Activated gamma-delta T cell treated with anti-CD3 and anti-CD28 coated beads, Interleukin-2, amount 50 U/mL, for 16 hours (primary cell): Measurements from ENCODE around the gene PTGDS.
A peak's percentile ranks its signal among the peaks of the same experiment; 100 is the strongest.

Source experiments
- DNase-seq: peaks from one replicate; pipeline ENCODE4 v3.0.0-alpha.2; 2020; ENCODE audit warnings: low read depth

The PTGDS gene

DNA sequence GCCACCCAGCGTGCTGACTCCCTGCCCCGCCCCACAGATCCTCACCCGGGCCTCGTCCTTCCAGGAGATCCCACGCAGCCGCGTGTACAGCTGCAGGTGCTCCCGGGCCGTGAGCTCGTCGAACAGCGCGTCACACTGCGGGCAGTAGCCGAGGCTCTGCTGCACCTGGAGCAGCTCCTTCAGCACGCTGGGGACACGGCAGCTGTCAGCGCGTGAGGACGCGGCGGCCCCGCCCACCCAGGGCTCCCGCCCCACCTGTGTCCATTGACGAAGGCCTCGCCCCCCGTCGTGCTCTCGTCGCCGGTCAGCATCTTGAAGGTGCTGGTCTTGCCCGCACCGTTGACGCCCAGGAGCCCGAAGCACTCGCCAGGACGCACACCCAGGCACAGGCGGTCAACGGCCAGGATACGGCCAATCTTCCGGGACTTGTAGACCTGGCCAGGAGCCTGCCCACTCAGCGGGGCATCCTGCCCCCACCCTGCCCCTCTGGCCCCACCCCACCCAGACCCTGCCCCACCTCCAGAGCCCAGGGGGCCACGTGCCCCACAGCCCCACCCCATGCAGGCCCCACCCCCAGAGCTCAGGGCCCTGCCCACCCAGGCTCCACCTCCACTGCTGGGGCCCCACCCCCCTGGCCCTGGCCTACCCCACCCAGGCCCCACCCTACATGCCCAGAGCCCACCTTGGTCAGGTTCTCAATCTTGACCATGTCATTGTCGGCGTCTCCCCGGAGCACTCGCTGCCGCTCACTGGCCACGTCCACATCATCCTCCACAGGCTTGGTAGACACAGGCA lies 32.8 kb downstream of the PTGDS start:
- no peak for DNase-seq

DNA sequence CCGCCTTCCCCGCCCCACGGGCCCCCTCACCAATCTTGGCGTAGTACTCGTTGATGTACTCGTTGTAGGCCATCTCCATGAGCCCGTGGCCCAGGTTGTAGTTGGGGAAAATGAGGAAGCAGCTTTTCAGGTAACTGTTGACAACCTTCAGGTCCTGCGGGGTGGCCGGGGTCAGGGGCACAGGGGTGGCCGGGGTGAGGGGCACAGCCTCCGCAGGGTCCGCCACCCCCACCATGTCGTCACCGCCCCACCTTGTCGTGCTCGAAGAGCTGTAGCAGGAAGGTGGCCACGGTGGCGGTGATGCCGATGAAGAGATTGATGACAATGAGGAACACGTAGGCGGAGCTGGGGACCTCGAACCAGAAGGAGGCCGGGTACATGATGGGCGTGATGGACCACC lies 33.9 kb downstream of the PTGDS start:
- DNase-seq, result no peak

DNA sequence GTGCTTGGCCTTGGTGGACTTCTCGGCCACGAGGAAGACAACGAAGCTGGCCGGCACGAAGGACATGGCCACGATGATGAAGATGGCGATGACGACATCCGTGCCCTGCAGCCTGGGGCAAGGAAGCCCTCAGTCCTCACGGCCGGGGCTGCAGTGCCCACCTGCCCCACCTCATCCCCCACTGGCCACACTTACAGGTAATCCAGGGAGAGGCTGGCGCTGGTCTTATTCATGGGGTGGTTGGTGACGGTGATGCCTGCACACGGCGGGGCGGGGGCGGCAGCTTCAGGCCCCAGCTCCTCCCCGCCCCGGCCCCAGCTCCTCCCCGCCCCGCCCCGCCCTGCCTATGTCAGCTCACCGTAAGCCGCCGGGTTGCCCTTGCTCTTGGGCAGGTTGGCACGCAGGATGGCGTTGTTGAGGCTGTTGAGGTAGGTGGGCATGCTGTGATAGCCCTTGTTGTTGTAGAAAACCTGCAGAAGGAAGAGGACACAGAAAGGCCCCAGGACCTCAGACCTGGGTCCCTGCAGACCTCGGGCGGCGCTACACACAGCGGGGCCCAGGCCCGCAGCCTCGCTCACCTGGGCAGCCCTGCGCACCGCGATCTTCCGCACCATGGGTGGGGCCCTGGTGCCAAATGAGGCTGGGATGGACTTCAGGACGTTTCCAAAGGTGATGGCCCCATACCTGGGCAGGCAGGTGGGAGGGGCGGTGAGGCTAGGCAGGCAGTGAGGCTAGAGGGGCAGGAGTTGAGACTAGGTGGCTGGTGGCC lies 34.8 kb downstream of the PTGDS start:
- no peak for DNase-seq

DNA sequence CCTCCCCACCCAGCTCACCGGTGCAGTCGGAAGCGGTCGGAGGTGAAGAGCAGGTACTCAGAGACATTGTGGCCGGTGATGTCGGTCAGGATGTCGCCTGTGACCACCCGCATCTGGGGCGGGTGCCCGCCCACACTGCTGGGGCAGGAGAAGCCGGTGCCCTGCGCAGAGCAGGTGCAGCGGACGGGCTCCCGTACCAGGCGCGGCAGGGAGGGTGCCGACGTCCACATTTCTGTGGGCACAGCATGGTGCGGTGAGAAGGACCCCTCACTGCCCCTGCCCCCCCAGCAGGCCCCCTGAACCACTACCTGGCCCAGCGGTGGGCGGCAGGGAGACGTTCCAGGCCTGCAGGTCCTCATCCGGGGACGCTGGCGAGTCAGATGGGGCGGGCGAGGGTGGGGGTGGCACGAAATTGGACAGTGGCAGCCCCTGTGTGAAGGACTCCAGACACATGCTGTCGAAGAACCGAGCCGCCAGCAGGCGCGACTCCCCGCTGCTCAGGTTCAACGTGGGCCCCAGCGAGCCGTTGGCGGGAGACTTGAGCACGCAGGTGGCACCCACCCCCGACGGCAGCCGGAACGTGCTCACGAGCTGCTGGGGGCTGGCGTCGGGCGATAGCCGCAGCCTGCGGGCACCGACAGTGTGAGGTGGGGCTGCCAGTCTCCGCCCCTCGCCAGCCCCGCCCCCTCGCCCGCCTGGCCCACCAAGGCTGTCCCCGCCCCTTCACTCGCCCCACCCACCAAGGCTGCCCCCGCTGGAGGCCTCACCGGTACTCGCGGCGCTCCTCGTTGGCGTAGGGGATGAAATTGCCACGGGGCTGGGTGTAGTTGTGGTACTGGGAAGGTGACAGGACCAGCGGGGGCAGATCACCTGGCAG lies 35.6 kb downstream of the PTGDS start:
- DNase-seq, result no peak

DNA sequence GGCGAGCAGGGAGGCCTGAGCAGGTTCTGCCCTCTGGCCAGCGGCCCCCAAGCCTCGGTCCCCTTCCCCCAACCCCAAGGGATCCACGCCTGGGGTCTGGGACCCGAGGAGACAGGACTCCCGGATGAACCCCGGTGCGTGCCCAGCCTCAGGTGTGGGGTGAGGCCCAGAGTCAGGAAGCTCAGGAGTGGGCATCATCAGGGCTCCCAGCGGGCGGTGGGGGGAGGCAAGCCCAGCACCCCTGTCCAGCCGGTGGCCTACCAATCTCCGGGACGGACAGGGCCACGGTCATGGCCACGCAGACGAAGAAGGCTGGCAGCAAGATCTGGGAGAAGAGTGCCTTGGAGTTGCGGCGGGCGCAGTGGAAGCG lies 36.3 kb downstream of the PTGDS start:
- DNase-seq, result no peak

DNA sequence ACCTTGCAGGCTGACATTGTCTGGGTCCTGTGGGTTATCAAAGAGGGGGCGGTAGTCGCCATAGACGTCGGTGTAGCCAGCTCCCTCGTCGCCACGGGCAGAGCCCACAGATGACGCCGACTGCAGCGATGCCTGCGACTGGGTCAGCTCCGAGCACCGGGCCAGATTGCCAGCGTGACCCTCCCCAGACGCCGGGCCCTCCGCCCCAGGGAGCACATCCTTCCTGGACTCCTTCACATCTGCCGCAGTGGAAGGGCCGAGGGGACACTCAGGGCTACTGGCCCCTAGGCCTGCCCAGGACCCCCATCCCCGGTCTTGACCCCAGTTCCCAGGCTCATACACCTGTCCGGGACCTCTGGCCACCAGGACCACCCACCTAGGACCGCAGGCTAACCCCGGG lies 36.9 kb downstream of the PTGDS start:
- DNase-seq, result no peak

DNA sequence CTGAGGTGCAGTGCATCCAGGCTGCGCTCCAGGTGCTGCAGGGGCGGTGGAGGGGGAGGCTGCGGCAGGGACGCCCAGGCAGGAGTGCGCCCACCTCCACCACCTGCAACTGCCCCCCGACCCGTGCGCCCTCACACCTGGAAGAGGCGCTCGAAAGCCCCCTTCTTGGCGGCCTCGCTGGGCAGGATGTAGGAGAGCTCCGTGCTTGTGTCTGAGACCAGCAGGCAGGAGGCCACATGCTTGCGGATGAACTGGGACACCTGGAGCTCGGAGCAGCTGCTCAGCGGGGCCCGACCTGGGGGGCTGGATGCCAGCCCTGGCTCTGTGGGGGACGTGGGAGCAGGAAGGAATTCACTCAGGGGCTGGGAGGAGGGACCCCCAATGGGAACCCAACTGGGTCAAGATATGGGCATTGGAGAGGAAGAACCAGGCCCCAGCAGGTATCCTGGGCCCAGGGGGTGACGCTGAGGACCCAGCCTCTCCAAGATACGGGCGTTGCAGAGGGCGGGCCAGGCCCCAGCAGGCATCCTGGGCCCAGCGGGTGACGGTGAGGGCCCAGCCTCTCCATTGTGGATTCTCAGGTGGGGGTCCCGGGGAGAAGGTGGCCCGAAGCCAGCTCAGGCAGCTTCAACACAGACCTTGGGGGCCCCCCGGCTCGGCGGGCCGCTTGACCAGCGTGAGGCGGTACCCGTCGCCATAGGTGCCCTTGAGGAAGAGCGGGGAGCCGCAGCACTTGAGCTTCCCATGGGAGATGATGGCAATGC lies 37.7 kb downstream of the PTGDS start:
- no peak for DNase-seq

DNA sequence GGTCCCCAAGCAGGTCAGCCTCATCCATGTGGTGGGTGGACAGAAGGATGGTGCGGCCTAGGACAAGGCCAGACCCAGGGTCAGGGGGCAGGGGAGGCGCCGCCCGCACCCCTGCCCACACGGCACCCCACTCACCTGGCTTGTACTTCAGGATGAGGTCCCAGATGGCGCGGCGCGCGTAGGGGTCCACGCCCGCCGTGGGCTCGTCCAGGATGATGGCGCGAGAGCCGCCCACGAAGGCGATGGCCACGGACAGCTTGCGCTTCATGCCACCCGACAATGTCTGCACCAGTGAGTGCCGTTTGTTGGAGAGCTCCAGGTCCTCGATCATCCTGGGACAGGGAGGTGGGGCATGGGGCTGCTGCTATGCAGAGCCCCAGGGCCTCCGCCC lies 38.2 kb downstream of the PTGDS start:
- DNase-seq, result no peak

DNA sequence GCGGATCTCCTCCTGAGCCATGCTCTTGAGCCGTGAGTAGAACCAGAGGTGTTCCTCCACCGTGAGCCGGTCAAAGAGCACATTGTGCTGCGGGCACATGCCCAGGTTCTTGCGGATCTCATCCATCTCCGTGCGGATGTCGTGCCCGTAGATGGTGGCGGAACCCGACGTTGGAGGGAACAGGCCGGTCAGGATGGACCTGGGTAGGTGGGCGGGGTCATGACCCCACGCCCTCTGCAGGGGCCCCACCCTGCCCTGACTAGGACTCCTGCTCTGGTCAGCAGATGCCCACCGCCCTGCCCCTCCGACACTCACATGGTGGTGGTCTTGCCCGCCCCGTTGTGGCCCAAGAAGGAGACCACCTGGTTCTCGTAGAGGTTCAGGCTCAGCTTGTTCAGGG lies 38.7 kb downstream of the PTGDS start:
- DNase-seq, result no peak

DNA sequence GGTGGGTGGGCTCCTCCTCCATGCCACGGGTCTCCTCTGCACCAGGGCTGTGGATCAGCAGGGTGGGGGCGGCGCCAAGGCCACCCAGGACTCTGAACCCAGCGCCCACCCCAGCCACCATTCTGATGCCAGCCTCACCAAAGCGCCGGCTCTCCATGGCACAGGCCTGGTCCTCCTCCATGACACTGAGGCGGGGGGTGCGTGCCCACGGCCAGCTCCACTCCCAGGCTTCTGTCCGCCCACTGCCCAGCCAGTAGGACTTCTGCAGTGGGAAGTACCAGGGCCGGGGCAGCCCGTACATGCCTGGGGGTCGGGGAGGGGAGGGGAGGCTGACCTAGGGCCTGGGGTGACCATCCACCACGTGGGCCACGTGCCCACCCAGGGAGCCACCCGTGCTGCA lies 39.1 kb downstream of the PTGDS start:
- DNase-seq, result no peak

DNA sequence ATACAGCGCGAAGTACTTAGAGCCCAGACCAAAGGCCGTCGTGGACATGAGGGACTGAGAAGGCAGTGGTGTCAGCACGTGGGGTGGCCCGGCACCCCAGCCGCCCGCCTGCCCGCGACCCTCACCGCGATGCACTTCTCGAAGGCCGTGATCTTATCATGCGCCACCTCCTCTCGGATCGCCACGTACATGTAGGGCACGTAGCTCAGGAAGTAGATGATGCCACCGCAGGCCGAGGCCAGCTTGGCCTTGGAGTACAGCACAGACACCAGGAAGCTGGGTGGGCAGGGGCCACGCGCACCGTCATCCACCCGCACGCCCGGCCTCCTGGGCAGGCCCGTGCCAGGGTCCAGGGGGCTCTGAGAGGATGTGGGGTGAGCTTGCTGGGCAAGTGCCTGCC lies 39.8 kb downstream of the PTGDS start:
- DNase-seq, result no peak

DNA sequence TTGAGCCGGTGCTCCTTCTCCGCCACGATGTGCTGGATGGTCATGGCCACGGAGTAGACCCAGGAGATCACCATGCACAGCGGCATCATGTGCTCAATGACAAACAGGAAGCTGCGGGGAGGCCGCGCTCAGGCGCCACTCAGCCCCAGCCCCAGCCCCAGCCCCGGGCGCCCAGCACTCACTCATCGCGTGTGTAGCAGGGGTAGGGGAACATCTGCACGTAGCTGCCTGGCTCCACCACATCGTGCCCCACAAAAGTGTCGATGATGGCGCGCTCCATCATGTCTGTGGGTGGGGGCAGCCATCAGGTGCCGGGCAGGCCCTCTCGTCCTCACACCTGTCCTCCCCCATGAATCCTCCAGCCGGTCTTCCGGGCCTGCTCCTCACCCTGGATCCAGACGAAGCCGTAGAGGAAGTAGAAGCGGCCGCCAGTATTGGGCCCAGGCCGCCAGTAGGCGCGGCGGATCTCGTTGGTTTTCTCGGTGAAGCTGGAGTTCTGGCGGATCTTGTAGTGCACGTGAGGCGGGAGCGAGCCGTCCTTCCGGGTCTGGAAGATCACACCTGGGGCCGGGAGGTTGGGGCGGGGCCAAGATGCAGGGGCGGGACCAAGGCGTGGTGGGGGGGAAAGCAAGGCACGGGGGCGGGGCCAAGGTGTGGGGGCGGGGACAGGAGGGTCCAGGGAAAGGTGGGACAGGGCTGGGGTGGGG lies 40.6 kb downstream of the PTGDS start:
- DNase-seq, result no peak

DNA sequence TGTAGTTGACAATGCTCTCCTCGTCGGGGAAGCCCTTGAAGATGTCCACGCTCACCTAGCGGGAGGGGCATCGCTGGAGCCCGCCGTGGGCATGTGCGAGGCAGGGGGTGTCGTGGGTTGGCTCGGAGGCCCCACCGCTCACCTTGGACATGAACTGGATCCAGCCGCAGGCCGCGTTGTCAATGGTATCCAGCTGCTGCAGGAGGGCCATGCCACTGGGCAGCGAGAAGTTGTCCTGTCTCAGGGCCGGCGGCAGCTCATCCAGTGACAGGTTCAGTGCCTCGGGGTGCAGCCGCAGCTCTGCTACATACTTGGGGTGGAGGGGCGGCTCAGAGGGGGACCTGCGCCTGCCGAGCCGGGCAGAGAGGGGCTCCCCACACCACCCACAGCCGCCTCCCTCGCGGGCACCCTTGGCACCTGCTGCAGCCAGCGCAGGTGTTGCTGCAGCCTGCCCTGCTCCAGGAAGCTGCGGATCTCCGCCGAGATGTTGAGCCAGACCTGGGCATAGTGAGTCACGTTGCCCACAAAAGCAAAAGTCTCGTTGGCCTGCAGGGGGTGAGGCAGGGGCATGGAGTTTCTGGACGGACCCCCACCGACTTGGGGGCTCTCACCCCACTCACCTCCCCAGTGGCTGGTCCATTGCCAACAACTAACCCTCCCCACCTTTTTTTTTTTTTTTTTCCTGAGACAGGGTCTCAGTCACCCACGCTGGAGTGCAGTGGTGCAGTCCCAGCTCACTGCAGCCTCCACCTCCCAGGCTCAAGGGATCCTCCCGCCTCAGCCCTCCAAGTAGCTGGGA lies 41.7 kb downstream of the PTGDS start:
- no peak for DNase-seq

DNA sequence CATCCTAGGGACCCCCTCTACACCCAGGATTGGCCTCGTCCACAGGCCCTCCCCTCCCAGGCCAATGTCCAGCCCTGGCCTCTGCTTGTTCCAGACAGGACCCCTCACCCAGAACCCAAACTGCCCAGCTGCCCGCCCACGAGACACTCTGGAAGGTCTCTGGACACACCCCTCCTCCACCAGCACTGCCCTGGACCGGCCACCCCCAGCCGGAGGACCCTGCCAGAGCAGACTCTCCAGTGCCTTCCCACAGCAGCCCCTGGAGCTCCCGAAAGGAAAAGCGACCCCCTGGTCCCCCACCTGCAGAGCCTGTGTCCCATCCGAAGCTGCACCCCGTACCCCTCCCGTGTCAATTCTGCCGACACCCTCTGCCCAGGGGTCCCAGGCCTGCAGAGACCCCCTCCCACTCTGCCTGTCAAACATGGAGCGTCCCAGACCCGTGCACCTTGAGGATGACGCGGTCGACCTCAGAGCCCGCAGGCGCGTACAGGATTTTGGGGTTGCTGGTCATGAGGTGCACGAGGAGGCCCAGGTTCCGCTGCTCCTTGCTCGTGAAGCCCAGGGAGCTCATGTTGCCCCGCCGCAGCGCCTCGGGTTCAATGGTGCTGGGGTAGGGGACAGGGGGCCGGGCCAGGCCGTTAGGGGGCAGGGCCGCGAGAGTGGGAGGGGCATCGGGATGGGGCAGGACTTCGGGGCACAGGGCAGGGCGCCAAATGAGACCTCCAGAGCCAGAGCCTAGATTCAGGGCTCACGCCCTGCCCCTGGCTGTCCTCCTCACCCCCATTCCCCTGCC lies 42.8 kb downstream of the PTGDS start:
- DNase-seq, result no peak

DNA sequence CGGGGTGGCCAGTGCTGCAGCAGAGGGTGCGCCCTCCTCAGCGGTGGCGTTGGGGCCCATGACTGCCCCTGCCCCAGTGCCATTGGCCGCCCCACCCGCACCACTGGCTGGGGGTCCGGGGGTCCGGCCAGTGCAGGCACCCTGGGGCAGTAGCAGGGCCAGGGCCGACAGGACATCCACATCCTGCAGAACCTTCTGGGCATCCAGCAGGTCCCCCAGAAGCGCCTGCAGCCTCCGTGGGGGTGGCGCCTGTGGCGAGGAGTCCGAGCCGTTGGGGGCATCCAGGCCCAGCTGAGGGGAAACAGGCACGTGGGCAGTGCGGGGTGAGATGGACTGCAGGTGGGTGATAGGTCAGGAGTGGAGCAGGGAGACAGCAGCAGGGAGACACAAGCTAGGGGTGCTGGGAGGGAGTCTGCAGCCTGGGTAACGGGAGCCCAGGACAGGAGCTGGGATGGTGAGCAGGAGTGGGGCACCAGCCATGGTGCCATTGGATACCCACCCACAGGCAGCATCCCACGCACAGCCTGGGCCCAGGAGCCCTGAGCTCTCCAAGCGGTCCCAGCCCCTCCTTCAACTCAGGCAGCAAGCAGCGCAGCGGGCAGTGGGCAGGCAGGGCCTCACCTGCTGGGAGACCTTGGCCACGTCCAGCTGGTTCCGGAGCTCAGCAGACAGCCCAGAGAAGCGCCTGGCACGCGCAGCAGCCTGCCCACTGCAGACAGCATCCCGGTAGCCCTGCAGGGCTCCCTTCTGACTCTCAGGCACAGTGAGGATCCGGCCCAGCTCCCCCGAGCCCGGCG lies 43.7 kb downstream of the PTGDS start:
- DNase-seq, result no peak

DNA sequence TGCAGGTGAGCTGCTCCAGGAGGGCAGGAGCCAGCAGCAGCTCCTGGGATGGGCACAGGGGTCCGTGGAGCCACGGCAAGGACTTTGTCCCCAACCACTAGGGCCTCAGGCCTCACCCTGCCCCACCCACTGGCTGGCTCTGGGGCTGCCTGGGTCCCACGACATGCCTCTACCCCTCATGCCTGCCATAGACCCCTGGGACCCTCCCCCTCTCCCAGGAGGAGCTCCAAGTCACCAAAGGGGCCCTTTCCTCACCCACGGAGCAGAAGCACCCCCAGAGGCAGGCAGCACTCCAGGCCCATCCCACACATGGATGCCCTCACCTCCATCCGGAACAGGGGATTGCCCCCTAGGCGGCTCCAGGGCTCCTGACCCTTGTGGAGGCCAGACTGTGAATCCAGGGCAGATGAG lies 44.3 kb downstream of the PTGDS start:
- no peak for DNase-seq

DNA sequence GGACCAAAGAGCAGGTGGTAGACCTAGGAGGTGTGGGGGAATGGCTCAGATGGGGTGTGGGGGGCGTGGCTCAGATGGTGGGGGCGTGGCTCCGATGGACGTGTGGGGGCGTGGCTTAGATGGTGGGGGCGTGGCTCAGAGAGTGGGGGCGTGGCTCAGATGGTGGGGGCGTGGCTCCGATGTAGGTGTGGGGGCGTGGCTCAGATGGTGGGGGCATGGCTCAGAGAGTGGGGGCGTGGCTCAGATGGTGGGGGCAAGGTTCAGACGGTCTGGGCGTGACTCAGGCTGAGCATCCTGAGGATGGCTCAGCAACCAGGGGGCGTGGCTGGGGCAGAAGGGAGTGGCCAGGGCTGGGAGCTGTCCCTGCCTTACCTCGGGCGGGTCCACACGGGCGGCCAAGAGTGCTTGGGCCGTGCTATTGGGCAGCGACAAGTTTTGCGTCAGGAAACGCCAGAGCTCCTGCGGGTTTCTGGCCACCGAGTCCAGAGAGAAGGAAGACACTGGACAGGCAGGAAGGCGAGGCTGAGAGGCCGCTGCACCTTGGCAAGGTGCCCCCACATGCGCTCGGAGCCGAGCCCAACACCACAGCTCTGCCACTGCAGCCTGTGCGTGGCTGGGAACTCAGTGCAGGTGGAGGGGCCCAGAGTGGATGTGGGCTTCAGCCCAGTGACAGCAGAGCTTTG lies 44.8 kb downstream of the PTGDS start:
- DNase-seq, result peak; percentile 59

DNA sequence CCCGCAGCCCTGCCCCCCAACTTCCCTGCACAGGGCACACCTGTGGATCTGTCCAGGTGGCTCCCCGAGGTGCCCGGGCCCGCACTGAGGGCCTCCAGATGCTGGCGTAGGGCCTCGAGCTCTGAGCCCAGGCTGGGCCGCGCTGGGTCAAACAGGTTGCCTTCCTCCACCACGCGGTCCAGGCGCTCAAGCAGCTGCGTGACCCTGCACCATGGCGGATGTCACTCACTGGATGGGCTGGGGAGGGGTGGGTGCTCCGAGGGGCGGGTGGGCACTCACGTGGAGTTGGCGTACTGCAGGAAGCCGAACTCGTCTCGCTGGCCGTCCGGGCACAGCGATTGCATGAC lies 45.3 kb downstream of the PTGDS start:
- no peak for DNase-seq
